ENCODE data around the gene AZIN2.
"Not testable (repeated sequence)": the region's sequence is repeated elsewhere in the genome, so short reads cannot be mapped to it uniquely, and the experiment has no call there.

GRCh38 chr1:33100119-33100415 is 19.1 kb downstream of the AZIN2 start:
- TF ChIP-seq POLR2A (IDR thresholded peaks at IDR 0.05; ENCODE audit: low read depth, low read length); POLR2AphosphoS5 (IDR thresholded peaks at IDR 0.05; ENCODE audit: low read depth, low read length); TAF1 (IDR thresholded peaks at IDR 0.05; ENCODE audit: borderline replicate concordance, low read depth, low read length): not testable (repeated sequence)
